Endothelial cell of umbilical vein (primary cell): ENCODE data around the gene RNASE9. TPM values are rescaled to one million over a fixed set of nuclear protein-coding genes. Genes with fewer than 3 reads are reported as not detected.
A peak's percentile ranks its signal among the peaks of the same experiment; 100 is the strongest.

Experiments
- BruUV-seq: library from RNA; stranded (reverse); fragments of 400-500 nt; replicated peaks from 2 replicates; lab custom pipeline; 2021; lab: Mats Ljungman, UMichigan
- CTCF ChIA-PET: fragments of 300-600, 350-600 bp; sonication (Branson Sonifier 250); formaldehyde crosslinking; loops from one replicate; lab custom pipeline; 2021; ENCODE audit warnings: antibody characterized with exemption, inconsistent platforms; lab: Charles Lee
- POLR2A ChIA-PET: fragments of 300-600, 350-600 bp; sonication (Branson Sonifier 250); formaldehyde crosslinking; loops from one replicate; lab custom pipeline; 2021; ENCODE audit warnings: antibody characterized with exemption, inconsistent platforms; lab: Charles Lee
- DNase-seq: peaks from one replicate; pipeline ENCODE4 v3.0.0-alpha.2; 2011; ENCODE audit warnings: low read depth, low spot score
- FAIRE-seq: peaks from 2 replicates; lab custom pipeline; 2011; peaks lifted over from hg19 to GRCh38; lab: Jason Lieb, UNC
- H2AFZ ChIP-seq: 2 replicates; pipeline ENCODE4 v1.6.0; 2012; ENCODE audit warnings: low read depth, low read length, control low read depth, inconsistent platforms
- H3K27ac ChIP-seq: 2 replicates; pipeline ENCODE4 v1.5.1; 2011; ENCODE audit warnings: low read depth, mild to moderate bottlenecking, control low read depth, low read length, moderate library complexity; ENCODE audit not compliant: insufficient read depth
- H3K27me3 ChIP-seq, 2 experiments: 2 replicates each; pipeline versions ENCODE4 v1.6.0 to v1.6.1; 2011; ENCODE audit warnings: low read length in 2 of 2, mixed read lengths in 1 of 2; ENCODE audit not compliant: control insufficient read depth in 2 of 2, insufficient read depth in 2 of 2
- H3K36me3 ChIP-seq, 2 experiments: 2 replicates in 1 of 2; 3 replicates in 1 of 2; pipeline ENCODE4 v1.5.1; 2011; ENCODE audit warnings: low read length in 2 of 2, mild to moderate bottlenecking in 1 of 2, moderate library complexity in 1 of 2; ENCODE audit not compliant: control insufficient read depth in 2 of 2, insufficient read depth in 2 of 2; ENCODE audit errors: extremely low read depth in 1 of 2
- H3K4me1 ChIP-seq: 3 replicates; pipeline ENCODE4 v1.5.1; 2011; ENCODE audit warnings: mild to moderate bottlenecking, low read length; ENCODE audit not compliant: control insufficient read depth, insufficient read depth; ENCODE audit errors: extremely low read depth
- H3K4me2 ChIP-seq: 2 replicates; pipeline ENCODE4 v1.6.1; 2011; ENCODE audit warnings: low read length, control low read depth, mixed read lengths; ENCODE audit not compliant: insufficient read depth
- H3K4me3 ChIP-seq, 3 experiments: fragments of 200-600 bp in 1 of 3; sonication (generic), shearing (Covaris generic) in 1 of 3; replicated peaks in 1 of 3; 2 replicates each; pipeline ENCODE4 v1.5.1; 2011 to 2016; ENCODE audit warnings: control low read depth in 3 of 3, low read length in 3 of 3, mild to moderate bottlenecking in 2 of 3, inconsistent platforms in 1 of 3, low read depth in 1 of 3, moderate library complexity in 1 of 3; ENCODE audit not compliant: insufficient read depth in 1 of 3
- H3K79me2 ChIP-seq: 2 replicates; pipeline ENCODE4 v1.6.0; 2012; ENCODE audit warnings: low read length, inconsistent platforms; ENCODE audit not compliant: control insufficient read depth, insufficient read depth
- H3K9ac ChIP-seq: replicated peaks from 2 replicates; pipeline ENCODE3; 2011; ENCODE audit warnings: low read length, control low read depth; ENCODE audit not compliant: insufficient read depth; ENCODE audit errors: extremely low read depth
- H3K9me1 ChIP-seq: replicated peaks from 3 replicates; pipeline ENCODE4 v1.6.0; 2011; ENCODE audit warnings: mild to moderate bottlenecking, low read length; ENCODE audit not compliant: control insufficient read depth, insufficient read depth; ENCODE audit errors: extremely low read depth
- H3K9me3 ChIP-seq: replicated peaks from 2 replicates; pipeline ENCODE4 v1.5.1; 2012; ENCODE audit warnings: low read length, inconsistent platforms; ENCODE audit not compliant: control insufficient read depth, insufficient read depth
- H4K20me1 ChIP-seq: replicated peaks from 2 replicates; pipeline ENCODE3; 2011; ENCODE audit warnings: mild to moderate bottlenecking, low read length; ENCODE audit not compliant: control insufficient read depth, insufficient read depth; ENCODE audit errors: extremely low read depth
- EZH2 ChIP-seq: IDR thresholded peaks from 2 replicates; pipeline ENCODE4 v1.6.1; 2012; ENCODE audit warnings: borderline replicate concordance, low read depth, mild to moderate bottlenecking, moderate library complexity, low read length, inconsistent platforms; ENCODE audit not compliant: severe bottlenecking
- GATA2 ChIP-seq: IDR thresholded peaks from 2 replicates; pipeline ENCODE4 v1.7.0; 2011; ENCODE audit warnings: low read depth, mild to moderate bottlenecking, moderate library complexity, mixed read lengths, low read length; ENCODE audit not compliant: insufficient read length, insufficient read depth
- dilution Hi-C: fragments of 300-500 bp; cut with MboI; formaldehyde crosslinking; loops from one replicate; pipeline ENCODE4 v1.15.0; 2019; ENCODE audit warnings: low sequenced_read_pairs; ENCODE audit not compliant: extremely low pct_ligation_motif_present
- intact Hi-C: fragments of 100-400 bp; cut with micrococcal nuclease; formaldehyde crosslinking; loops from one replicate; pipeline ENCODE4 v1.10.0; 2022
- polyA plus RNA-seq, 4 experiments: library from polyadenylated mRNA; depleted of rRNA in 3 of 4; stranded (reverse) in 3 of 4; unstranded in 1 of 4; fragments of >200 nt; gene quantifications; 2 replicates each; pipeline versions ENCODE4 v1.2.1 to v1.2.3, GENCODE V29; 2011 to 2012; ENCODE audit warnings: missing spikeins in 1 of 4
- total RNA-seq: library from RNA; stranded (reverse); gene quantifications from 2 replicates; pipeline ENCODE4 v1.2.3, GENCODE V29; 2021
- TF ChIP-seq, protein P1 (sequence below), 2 donors: IDR thresholded peaks; 1 replicate in 1 of 2; 2 replicates in 1 of 2; pipeline ENCODE4 v1.5.1; 2011; ENCODE audit warnings: low read length in 2 of 2, mild to moderate bottlenecking in 2 of 2, moderate library complexity in 2 of 2, control low read depth in 1 of 2, inconsistent platforms in 1 of 2, low read depth in 1 of 2; ENCODE audit not compliant: insufficient read depth in 1 of 2; ENCODE audit errors: extremely low read depth in 1 of 2

RNASE9 gene
- total and polyA plus RNA-seq, 2 donors (not counting 3 experiments of a cell fraction or from before 2014, with no cell fraction given): not detected

DNA sequence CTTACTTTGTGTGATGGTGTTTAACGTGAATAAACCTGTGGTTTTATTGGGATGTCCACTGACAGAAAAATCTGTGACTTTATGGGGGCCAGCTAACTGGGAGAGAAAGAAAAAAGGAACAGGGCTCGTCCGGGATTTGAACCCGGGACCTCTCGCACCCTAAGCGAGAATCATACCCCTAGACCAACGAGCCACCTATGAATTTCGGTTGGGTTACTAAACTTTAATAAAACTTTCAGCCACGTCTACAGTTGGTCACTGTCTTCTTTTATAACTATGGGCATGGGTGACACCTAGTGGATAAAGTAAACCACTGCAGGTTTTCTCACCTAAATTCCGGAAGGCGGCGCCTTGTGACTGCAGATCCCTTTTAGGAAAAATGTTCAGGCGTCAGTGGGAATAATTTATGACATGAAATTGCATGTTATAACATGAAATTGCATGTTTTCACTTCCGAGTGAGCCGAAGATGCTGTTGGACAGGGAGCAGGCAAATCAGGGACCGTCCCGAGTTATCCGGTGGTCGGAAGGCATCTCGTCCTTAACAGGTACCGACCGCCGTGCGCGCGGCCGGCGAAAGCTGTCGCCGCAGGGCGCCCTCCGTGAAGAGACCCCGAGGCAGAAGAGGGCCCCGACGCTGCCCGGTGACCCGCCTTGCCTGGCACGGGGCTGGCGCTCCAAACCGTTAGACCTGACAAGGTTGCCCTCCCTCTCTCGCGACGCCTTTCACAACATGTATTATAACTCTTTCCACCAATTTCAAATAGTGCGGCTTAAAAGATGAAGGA lies 48.6 kb upstream of the RNASE9 start:
- DNase-seq: peak; percentile 89
- Histone ChIP-seq H3K79me2 (no peaks in the 10 kb centered on the region), H3K27me3 (peaks cover 3 to 6% of the 10 kb centered on the region in 2 experiments), H4K20me1 (no peaks in the 10 kb centered on the region), H3K9me1 (no peaks in the 10 kb centered on the region), H3K4me1 (peaks cover 8% of the 10 kb centered on the region), H3K27ac (no peak overlapping the region), H2AFZ (peak overlapping the region; percentile 100), H3K4me2 (peak overlapping the region; percentile 76), H3K36me3 (no peaks in the 10 kb centered on the region), H3K9ac (peak overlapping the region; percentile 74), H3K4me3 (peak overlapping the region; percentile 72 to 100 (median 95)), H3K9me3 (no peaks in the 10 kb centered on the region)
- BruUV-seq: no TSS peak
- dilution Hi-C loops: no loop called here
- ChIA-PET POLR2A (no interaction called here), CTCF (interaction anchor here (0.9 to 8.7 kb wide), 17 partner anchors 12 to 282 kb away, joined by 3 to 110 read pairs (median 3); partner anchors contain the start of genes CCNB1IP1, PARP2, RNASE11 and TEP1)
- intact Hi-C loops: loop anchor here (1.0 to 5.0 kb wide), 7 partner anchors 82 to 363 kb away; partner anchors contain the start of genes OSGEP and PIP4P1
- FAIRE-seq: peak; percentile 79
- TF ChIP-seq EZH2: no peak
- TF ChIP-seq, protein P1, sequence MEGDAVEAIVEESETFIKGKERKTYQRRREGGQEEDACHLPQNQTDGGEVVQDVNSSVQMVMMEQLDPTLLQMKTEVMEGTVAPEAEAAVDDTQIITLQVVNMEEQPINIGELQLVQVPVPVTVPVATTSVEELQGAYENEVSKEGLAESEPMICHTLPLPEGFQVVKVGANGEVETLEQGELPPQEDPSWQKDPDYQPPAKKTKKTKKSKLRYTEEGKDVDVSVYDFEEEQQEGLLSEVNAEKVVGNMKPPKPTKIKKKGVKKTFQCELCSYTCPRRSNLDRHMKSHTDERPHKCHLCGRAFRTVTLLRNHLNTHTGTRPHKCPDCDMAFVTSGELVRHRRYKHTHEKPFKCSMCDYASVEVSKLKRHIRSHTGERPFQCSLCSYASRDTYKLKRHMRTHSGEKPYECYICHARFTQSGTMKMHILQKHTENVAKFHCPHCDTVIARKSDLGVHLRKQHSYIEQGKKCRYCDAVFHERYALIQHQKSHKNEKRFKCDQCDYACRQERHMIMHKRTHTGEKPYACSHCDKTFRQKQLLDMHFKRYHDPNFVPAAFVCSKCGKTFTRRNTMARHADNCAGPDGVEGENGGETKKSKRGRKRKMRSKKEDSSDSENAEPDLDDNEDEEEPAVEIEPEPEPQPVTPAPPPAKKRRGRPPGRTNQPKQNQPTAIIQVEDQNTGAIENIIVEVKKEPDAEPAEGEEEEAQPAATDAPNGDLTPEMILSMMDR (IDR thresholded peaks at IDR 0.05; ENCODE audit: extremely low read depth in 1 of 2, insufficient read depth in 1 of 2, low read depth in 1 of 2, low read length in 2 of 2): peak; percentile 67 to 86
- no peak for TF ChIP-seq GATA2
